Hepatic stellate cell (primary cell): Measurements from ENCODE around the gene PTPRN2.
A peak's percentile ranks its signal among the peaks of the same experiment; 100 is the strongest.
"Not testable (repeated sequence)": the region's sequence is repeated elsewhere in the genome, so short reads cannot be mapped to it uniquely, and the experiment has no call there.

Experiments
- DNase-seq: peaks from one replicate; pipeline ENCODE4 v3.0.0; 2011; ENCODE audit warnings: low spot score

The PTPRN2 gene

DNA sequence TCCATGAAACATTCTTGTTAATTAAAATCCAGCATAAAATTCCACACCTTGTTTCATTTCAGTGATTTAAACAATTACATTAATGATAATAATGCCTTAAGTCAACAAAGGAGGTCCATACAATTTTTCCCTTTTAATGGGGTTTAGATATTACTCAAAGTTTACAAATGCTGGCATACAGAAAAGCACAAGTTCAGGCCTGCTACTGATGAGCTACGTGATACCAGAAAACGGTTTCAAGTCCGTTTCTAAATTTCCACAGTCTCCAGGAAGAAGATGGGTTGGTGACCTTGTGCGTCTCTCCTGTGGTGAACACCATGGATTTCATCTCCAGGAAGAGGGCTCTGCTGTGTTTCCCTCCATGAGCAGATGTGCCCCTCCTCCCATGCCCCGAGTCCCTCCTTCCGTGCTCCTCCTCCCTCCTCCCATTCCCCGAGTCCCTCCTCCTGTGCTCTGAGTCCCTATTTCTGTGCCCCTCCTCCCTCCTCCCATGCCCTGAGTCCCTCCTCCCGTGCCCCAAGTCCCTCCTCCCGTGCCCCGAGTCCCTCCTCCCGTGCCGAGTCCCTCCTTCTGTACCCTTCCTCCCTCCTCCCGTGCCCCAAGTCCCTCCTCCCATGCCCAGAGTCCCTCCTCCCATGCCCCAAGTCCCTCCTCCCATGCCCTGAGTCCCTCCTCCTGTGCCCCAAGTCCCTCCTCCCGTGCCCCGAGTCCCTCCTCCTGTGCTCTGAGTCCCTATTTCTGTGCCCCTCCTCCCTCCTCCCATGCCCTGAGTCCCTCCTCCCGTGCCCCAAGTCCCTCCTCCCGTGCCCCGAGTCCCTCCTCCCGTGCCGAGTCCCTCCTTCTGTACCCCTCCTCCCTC is 201.9 kb downstream of the PTPRN2 start:
- DNase-seq, result not testable (repeated sequence)

DNA sequence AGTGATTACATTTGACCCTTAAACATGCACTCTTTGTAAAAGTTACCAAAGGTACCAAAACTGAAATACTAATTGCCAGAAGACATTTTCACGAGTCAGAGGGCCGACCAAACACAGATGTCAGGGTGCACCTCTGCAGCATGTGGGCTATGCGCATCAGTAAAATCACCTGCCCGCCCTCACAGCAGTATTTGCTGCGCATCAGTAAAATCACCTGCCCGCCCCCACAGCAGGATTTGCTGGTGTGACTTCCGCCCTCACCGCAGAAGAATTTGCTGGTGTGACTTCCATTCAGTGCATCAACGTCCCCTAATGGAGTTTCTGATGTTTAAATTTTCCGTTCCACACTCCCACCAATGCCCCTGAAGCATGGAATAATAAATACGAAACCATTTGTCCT is 202.9 kb downstream of the PTPRN2 start:
- no peak for DNase-seq

DNA sequence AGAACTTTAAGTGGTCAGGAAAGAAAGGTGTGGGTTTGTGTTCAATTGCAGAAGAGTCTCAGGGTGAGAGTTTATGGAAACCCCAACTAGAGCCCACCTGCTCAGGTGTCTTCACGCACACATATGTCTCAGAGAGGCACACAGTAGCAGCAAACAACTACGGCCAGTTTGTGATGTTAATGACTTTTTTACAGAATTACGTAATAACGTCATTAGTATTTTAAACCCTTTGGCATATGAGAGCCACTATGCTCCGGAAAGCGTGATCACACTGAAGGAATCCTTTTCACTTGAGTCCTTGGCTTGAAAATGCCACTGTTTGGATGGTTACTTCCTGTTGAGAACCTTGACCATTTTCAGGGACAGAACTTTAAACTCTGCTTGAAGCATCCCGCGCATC is 204.0 kb downstream of the PTPRN2 start:
- no peak for DNase-seq

DNA sequence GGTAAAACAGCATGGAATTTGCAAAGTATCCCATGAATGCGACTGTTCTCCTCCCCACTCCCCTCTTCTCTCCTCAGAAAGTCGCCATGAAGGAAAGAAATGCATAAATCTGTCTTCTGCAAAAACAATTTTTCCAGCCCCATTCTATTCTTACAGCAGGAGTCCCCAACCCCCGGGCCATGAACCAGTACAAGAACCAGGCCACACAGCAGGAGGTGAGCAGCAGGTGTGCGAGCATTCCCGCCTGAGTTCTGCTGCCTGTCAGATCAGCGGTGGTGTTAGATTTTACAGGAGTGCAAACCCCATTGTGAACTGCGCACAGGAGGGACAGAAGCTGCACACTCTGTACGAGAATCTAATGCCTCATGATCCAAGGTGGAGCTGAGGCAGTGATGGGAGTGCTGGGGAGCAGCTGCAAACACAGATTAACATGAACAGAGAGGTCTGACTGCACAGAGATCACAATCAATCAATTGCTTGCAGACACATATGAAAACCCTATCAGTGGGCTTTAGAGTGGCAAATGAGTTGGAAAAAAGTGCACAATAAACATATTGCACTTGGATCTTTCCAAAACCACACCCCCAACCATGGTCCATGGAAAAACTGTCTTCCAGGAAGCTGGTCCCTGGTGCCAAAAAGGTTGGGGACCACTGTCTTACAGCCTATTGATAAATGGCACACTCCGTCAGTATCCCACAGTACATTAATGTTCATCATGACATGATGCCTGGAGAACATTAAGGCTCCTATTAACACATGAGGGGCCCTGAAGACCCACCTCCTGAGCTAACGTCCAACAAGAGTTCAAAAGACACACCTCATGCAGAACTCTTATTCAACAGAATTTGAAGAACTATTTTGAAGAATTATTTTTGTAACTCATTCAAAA is 205.0 kb downstream of the PTPRN2 start:
- DNase-seq, result no peak

DNA sequence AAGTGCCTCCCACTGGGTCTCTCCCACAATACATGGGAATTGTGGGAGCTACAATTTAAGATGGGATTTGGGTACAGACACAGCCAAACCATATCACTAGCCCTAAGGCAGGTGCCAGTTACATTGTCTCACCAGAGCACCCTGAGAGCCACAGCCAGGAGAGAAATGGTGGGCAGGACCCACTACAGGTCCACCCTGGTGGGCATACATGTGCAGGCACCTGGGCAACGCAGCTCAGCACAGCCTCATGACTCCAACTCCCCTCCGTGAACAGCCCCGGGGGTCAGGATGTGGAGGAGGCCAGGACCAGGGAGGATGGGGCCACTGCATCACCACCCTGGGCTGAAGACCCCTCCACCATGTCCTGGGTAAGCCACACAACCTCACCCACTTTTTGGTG is 205.7 kb downstream of the PTPRN2 start:
- no peak for DNase-seq

DNA sequence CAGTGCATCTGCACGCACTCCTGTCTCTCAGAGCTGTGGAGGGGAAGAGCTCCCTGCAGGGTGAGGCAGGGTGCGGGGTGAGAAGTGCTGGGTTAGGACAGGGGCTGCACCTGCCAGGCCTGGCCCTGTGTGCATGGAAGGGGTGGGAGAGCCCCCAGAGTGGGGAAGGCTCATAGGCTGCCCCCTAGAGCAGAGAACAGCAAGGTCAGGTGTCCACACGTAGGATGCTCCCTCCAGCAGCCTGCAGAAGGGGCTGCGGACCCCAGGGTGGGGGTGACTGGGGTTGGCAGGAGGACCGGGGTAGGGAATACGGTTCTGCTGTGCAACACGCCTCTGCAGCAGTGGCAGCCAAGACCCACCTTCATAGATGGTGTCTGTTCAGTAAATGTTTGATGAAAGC is 208.6 kb downstream of the PTPRN2 start:
- DNase-seq, result no peak

DNA sequence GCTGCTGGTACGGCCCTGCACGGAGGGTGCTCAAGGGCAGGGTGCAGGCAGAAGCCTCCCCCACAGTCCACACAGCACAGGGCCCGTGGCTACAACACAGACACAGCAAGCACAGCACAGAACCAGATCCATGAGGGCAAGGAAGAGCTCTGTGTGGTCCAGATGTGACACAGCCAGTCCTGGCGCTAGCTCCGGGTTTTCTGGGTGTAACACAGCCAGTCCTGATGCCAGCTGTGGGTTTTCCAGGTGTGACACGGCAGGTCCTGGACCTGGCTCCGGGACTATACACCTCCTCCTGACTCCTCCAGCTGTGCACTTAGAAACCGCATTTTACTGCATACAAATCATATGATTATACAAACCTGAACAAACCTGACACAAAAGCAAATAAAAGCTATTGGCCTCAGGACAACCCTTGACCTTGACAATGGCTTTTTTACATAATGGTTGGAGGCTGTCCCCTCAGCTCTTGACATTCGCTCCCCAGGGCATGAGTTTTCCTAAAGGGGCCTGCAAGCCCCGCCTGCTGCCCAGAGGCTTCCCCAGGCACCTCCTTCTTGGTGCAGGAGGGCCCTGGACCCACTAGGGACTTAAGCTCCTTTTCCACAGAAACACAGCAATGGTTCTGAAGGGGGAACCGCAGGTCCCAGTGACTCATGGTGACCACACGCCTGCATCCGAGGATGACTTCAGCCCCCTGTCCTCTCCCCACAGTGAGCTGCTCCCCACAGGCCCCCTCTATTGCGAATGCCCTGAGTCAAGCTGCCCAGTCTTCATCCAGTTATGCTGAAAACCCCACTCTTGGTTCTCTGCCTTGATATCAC is 209.6 kb downstream of the PTPRN2 start:
- DNase-seq, result no peak

DNA sequence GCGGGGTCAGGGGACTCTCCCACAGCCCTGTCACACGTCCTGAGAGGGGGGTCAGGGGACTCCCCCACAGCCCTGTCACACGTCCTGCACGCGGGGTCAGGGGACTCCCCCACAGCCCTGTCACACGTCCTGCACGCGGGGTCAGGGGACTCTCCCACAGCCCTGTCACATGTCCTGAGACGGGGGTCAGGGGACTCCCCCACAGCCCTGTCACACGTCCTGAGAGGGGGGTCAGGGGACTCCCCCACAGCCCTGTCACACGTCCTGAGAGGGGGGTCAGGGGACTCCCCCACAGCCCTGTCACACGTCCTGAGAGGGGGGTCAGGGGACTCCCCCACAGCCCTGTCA is 210.8 kb downstream of the PTPRN2 start:
- DNase-seq, result not testable (repeated sequence)

DNA sequence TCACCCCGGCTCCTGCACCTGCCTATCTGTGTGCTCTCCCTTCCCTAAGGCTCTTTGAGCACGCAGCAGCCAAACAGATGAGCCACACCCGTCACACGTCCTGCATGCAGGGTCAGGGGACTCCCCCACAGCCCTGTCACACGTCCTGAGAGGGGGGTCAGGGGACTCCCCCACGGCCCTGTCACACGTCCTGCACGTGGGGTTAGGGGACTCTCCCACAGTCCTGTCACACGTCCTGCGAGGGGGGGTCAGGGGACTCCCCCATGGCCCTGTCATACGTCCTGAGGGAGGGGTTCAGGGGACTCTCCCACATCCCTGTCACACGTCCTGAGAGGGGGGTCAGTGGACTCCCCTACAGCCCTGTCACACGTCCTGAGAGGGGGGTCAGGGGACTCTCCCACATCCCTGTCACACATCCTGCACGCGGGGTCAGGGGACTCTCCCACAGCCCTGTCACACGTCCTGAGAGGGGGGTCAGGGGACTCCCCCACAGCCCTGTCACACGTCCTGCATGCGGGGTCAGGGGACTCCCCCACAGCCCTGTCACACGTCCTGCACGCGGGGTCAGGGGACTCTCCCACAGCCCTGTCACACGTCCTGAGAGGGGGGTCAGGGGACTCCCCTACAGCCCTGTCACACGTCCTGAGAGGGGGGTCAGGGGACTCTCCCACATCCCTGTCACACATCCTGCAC is 211.3 kb downstream of the PTPRN2 start:
- DNase-seq, result not testable (repeated sequence)

DNA sequence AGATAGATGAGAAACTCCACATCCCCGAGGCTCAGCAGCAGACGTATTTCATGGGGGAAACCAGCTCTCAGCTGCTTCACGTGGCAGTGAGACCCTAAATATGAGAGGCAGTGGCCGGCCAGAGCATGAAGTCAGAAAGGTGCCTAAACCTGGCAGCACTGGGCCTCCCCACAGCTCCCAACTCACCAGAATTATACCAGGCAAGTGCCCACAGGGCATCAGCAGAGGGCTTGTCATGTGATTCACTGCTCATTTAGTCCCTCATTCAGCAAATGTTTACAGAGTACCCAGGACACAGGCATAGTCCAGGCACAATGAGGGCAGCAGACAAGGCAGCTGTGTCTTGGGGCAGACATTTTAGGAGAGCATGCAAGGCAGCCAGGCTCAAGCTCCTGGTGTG is 212.6 kb downstream of the PTPRN2 start:
- DNase-seq, result no peak

DNA sequence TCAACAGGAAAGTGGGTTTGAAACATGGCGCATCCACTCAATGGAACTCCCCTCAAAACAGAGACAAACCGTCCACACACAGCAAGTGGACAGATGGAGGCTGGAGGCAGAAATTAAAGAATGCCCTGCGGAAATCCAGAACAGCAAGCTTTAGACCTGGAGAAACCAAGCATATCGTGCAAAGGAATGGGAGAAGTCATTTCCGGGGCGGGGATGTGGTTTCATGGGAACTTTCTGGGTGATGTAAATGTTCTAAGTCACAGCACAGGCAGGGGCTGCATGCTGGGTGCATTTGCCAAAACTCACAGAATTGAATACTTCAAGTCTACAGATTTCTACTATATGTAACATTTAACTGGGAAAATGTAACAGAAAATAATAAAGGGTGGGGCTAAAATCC is 213.0 kb downstream of the PTPRN2 start:
- peak; percentile 20 for DNase-seq

DNA sequence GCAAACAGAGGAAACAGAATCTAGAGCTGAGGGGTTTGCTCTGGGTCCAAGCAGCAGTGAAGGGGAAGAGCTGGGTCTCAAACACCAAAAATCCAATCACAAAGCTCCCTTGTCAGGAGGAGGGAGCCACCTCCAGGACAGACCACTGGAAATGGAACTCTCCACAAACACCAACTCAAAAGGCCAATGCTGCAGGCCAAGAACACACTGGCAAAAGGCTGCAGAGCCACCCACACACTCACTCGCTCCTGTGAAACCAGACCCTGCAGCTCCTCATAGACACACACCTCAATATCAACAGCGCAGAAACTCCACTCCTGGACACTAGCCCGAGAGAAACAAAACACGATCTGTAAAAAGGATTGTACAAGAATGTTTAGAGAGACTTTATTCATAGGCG is 213.5 kb downstream of the PTPRN2 start:
- no peak for DNase-seq

DNA sequence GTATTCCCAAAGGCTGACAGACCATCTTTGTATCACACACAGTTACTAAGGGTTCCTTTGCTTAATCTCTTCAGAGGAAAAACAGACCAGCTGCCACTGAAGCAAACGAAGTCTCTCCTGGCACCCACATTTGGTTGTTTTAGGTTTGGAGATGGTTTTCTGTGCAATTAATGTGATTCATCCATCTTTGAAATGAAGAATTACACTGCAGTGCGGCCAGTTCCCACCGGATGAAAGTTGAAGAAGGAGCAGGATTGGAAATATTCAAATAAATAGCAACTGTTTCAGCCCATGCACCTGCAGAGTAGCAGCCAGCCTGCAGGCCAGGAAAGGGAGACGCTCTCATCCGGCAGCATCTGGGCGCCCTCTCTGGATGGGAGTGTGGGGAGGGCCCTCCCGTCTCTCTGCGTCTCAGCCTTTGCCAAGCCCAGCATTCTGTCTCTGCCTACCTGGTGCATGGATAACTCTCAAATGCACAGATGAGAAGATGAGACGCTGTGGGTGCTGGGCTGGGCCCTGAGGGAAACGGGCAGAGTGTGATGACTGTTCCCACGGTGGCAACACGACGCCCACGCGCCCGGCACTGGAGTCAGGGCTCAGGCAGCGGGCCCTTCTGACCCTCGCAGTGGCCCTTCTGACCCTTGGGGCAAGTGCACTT is 214.0 kb downstream of the PTPRN2 start:
- no peak for DNase-seq

DNA sequence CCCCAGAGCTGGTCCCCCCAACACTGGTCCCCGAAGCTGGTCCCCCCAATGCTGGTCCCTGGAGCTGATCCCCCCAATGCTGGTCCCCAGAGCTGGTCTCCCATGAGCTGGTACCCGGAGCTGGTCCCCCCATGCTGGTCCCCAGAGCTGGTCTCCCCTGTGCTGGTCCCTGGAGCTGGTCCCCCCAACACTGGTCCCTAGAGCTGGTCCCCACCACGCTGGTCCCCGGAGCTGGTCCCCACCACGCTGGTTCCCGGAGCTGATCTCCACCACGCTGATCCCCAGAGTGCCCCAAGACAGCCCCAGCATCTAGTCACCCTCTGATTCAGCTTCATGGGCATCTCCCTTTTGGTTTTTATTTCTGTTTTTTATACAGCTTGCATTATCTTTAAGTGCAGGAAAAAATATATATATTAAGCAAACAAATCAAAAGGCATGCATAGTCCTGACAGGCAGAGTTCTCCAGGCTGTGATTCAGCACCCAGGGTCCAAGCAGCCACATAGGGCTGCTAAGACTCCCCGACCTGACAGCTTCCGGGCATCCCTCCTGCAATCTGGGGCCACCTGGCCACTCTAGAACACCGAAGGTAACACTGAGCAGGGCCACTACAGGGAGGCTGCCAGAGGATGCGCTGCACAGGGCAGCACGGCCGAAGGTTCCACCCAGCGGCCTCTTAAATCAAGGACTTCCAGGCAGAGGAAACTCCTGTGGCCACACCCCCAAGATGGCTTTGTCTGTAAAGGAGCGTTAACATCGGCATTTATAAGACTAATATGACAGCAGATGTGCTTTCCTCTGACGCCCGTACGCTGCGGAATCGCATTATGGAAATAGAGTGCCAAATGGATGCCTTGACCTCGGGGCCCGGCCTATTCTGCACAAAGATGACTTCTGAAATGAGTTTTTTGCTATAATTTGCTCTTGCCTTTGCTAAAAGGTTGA is 215.0 kb downstream of the PTPRN2 start:
- DNase-seq, result no peak

DNA sequence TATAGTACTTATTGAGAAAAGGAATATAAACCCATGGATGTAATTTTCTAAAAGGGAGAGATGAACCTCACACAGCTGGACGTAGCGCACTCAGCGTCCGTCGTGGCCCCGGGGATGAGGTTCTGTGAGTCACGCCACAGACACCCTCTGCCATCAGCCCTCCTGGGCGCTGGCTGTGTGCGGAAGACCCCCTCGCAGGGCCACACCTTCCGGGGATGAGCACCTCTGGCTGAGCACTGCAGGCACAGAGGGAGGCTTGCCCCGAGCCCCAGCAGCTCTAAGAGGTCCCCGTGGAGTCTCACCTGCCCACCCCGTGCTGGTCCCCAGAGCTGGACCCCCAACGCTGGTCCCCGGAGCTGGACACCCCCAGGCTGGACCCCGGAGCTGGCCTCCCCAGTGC is 215.8 kb downstream of the PTPRN2 start:
- no peak for DNase-seq

DNA sequence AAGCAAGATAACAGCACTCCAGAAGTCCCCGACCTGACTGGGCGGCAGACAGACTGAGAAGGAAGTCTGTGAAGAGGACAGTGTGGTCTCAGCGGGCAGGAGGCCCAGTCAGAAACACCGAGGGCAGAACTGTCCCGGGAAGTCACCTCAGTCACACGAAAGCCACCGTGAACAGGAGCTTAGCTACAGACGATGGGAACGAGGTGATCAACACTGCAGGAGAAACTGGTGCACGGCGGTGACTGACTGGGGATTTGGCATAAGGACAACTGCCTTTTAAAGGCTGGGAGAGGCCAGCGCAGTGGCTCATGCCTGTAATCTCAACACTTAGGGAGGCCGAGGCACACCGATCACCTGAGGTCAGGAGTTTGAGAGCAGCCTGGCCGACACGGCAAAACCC is 217.8 kb downstream of the PTPRN2 start:
- no peak for DNase-seq

DNA sequence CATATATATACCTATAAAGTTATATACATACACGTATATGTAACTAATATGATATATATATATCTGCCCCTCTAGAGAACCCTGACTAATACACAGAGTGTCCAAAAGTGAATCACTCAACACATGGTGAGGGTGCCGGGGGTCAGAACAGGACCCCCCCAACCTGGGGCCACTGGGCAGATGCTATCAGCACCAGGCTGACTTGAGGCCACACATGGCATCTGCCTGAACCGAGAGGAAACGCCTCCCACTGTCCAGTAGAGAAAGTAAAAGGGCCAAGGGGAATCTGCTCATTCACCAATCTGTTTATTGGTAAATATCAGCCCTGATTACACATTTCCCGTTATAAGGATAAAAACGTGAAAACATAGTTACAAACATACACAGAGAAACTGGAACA is 218.3 kb downstream of the PTPRN2 start:
- DNase-seq, result no peak

DNA sequence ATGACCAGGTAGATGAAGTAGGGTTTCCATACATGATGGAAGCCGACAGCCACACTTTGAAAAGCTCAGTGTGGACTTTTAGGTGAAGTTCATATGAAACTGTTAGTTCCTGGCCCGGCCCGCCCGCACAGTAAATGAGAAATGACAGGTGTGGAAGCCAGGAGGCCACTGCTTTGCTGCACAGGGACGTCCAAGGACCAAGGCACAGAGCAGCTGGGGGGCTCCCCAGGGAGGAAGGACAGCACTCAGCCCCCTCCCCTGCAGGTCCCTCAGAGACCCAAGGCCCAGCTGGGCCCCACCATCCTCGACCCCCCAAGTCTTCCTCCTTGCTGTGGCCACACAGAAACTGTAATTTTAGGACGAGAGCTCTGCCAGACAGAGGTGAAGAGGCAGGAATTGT is 219.2 kb downstream of the PTPRN2 start:
- DNase-seq, result no peak

DNA sequence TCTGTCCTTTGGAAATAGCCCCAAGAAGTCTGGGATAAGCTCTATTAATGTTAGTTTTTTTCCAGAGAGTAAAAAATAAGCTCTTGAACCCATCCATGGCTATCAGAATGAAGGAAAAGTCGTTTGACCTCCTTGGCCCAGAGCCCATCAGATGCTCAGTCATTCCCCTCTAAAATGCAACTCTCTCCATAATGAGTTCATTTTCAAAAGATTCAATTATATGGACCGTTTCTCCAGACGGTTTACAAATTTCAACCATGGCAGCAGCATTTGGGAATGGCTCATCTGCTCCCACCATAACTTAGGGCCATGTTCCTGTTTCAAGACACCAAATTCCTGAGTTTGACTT is 220.0 kb downstream of the PTPRN2 start:
- DNase-seq, result no peak

DNA sequence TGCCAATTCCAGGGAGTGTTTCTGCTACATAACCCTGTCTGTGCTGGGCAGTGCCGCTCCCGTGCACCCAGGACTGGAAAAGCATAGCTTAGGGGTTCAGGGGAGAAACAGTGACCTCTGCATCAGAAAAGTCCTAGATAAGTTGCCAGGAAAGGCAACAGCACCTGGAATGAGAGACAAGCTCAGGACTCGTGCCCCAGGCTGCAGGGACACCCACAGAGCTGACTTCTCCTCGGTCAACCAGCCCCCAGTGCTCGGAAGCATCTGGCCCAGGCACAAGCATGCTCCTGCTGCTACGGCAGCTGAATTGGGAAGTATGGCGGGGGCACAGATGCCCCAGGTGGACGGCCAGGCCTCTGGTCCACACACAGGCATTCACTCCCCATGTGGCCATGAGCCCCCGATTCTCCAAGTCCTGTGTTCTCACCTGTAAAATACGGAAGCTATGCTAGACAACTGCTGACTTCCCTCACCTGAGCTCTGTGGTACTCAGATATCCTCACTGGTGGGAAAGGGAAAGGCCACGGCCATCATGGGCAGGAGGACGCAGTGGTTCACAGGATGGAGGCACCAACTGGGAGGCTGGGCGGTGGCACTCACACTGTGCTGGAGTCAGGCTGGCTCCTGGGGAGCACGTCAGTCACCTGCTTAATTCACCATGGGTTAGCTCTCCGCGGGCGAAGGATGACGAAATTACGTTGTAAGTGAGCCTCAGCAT is 220.5 kb downstream of the PTPRN2 start:
- no peak for DNase-seq
